Right forelimb (tissue), 1 donor: Measurements from ENCODE around the gene TMEM205.

Source experiments
- DNase-seq: peaks from one replicate; pipeline ENCODE4 v3.0.0-alpha.2; 2018

The TMEM205 gene

DNA sequence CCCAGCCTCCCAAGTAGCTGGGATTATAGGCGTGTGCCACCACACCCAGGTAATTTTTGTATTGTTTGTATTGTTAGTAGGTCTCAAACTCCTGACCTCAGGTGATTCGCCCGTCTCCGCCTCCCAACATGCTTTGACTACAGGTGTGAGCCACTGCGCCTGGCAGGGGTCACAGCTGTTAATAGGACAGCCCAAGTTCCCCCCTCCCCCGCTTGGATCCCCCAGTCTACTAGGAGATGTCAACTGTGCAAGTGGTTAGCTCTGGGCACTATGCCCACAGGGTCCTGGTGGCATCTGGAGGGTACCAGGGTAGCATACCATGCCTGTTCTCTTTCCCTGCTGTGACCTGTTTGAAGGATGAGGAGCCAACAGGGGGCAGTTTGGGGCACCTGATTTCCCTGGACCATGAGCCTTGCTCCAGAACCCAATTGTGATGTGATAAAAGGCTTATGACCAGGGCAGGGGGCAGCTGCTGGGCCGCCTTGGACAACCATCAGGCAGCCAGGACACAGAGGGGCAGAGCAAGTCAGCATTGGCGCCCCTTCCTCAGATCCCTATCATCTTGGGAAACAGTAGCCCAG is 50.3 kb downstream of the TMEM205 start, which contains the start of gene TSPAN16:
TSPAN16 (plus strand) TSS at position 496 of the 581 bp plus-strand sequence. CDS start 138 bp downstream, outside the sequence.
- no peak for DNase-seq

DNA sequence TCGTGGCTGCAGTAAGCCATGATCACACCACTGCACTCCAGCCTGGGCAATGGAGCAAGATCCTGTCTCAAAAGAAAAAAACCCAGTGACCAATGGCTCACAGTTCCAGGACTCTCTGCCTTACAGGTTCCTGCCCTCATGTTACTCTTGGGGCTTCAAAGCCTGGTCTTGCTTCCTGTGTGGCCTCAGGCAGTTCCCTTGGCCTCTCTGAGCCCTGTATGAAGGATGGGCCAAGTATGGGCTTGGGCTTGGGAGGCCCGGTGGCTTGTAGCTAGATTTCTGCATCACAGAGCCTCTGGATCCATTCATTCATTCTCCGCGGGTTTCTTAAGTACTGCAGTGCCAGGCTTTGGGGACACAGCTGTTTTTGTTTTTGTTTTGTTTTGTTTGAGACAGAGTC is 50.9 kb downstream of the TMEM205 start:
- no peak for DNase-seq

DNA sequence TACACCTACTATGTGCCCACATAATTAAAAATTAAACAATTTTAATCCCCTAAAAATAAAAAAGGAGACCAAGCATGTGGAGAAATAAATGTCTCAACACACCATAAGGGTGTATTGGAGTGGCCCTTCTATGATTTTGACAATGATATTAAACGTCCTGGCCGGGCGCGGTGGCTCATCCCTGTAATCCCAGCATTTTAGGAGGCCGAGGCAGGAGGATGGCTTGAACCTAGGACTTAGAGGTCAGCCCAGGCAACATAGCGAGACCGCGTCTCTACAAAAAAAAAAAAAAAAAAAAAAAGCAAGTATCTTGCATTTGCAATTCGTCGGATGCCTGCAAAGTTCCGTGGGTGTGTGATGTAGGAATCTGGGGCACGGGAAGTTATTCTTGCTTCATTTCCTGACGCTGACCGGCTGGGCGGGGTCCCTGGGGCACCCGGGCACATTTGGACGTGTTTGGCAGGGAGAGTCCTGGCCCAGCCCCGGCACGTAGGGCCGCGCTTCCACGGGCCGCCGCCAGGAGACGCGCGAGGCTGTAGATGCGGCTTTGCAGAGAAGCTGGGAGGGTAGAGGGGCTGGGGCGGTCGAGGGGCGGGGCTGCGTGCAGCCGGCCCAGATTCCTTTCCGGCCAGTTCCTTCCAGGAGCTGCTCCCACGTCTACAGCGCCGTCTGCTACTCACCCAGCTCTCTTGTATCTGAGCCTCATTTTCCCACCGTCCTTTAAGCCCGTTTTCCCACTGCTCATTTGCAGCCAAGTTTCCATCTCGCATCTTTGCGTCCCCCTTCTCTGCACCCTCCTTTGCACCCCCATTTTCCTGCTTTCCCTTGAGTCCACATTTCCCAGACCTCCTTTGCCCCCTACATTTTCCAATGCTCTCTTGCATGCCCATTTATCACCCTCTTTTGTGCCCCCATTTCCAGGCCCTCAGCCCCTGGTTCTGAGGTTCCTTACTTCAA is 52.4 kb downstream of the TMEM205 start:
- peak; percentile 99 for DNase-seq
